HTR-8/SVneo (cell line): Measurements from ENCODE around the gene NFIB.

ENCODE experiments used
- DNase-seq: peaks from one replicate; pipeline ENCODE4 v3.0.0; 2011; ENCODE audit warnings: low spot score, mixed read lengths; ENCODE audit not compliant: insufficient read length
- FAIRE-seq: peaks from 2 replicates; lab custom pipeline; 2011; peaks lifted over from hg19 to GRCh38; lab: Jason Lieb, UNC

NFIB gene

GRCh38 chr9:14064940-14065339 lies 249.0 kb downstream of the NFIB start:
- FAIRE-seq (no peak), DNase-seq (no peak)

- DNase-seq, result no peak
- no peak for FAIRE-seq
Observed at GRCh38 chr9:14063756-14064155, 250.2 kb downstream of the NFIB start.

DNA sequence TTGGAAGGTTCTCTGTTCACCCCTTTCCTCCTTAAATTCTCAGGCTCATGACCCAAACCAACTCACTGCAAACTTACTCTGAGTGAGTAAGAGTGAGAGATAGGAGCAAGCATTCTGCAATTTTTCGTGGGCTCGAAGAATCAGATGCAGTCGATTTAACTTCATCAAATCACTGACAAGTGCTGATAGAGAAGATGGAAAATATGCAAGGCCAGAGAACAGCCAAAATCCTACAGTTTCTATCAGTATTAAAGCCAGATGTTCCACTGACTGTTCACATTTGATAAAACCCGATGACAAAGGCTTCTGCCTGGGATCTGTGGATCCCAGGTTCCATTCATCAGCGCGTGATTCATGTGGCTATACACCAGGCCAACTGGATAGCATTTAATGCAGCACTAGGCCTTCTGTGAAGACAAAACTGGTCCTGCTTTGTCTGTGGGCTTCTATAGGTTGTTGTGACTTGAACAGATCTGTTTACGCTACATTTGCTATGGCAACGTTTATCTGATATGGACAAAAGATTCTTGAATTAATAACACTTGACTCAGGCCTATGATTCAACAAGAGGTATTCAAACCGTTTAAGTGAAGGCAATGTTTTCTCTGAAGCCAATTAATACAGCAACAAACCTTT lies 251.2 kb downstream of the NFIB start:
- no peak for FAIRE-seq
- DNase-seq, result no peak

- DNase-seq, result no peak
- FAIRE-seq, result no peak
Observed at GRCh38 chr9:14061936-14062585, 251.9 kb downstream of the NFIB start.

- no peak for DNase-seq
- no peak for FAIRE-seq
Observed at GRCh38 chr9:14058325-14058688, 255.6 kb downstream of the NFIB start.

DNA sequence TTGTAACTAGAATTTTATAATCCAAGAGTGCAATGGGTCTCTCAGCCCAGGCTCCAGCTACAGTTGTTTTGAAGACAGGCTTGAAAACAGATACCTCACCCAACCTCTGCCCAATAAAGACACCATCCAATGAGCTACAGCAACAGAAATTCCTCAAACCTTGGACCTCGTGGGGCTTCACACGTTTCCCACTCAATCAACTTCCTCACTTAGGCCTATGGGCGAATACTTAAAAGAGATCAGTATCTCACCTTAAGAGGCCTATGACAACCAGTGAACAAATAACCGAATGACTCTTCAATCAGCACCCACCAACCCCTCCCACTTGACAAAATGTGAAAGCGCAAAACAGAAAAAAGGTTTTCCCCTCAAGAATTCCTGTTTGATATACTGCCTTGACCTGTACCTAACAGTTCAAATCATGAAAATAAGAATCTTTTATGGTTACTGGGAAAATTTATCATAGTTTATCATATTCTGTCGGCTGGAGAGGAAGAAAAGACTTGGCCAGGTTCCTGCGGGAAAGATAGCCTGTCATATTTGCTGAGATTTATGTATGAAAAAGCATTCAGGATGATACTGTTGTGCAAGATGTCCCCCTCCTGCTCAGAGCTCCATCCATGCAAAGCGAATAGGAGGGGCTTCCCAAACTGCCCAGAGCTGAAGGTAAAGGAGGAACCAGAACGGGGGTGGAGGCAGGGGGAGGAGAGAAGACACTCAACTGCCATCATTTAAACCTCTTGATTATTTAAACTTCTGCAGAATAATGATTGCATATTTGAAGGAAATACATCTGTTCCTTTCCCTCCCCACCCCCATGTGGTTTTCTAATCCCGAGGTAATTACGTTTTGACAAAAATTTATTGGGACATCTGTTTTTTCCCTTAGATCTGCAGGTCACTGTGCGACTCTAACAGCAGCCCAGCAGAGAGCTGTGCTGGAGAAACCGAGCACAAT lies 256.3 kb downstream of the NFIB start:
- DNase-seq, result peak; percentile 18
- no peak for FAIRE-seq

GRCh38 chr9:14056316-14056861 lies 257.6 kb downstream of the NFIB start:
- no peak for FAIRE-seq
- DNase-seq, result no peak

GRCh38 chr9:14054096-14054495 lies 259.8 kb downstream of the NFIB start:
- FAIRE-seq (no peak), DNase-seq (no peak)

DNA sequence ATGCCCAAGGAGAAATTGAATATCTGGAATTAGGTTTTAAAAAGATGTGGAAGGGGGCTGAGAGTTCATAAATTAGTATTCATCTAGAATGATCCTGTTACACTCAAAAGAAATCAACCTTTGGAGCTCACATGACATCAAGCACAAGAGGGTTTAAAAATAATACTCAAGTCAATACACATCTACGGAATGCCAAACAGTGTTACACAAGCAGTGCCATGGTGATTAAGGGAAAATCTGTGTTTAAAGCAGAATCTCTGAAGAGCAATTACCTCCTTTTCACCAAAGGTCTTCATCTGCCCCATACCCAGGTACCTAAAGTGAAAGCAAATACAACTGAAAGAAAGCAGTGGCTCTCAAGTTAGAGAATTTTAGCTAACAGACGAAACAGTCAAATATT lies 261.6 kb downstream of the NFIB start:
- FAIRE-seq, result no peak
- no peak for DNase-seq

DNA sequence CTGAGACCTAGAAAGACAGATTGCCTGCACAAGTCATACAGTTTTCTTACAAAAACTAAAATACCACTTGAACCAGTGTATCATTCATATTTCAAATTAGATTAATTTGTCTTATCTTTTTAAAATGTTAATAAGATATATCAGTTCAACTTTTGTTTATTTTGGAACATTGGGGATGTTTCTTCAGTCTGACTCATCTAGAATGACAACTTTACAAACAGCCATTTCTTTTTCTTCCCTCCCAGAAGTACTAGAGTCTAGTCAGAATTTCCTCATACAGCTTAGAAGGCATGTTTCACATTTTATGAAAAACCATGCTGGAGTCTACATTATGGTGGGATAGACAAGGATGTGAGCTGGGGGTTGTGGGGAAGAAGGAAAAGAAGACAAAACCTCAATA lies 262.5 kb downstream of the NFIB start:
- FAIRE-seq (no peak), DNase-seq (no peak)

DNA sequence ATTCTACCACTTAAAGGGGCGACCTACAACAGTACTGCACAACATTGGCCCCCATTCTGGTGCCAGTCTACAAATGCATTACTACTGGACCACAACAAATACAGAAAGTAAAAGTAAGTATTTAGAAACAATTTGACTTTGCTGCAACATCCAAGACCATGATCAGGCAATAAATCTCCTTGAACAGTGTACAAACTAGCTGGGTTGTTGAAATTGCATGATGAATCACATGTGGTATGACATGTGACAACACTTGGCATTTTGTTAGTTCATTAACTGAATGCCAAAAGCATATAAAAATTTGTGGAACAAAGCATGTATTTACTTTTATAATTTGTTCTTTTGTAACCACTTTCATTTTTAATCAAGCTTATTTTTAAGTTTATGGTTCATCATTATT lies 270.5 kb downstream of the NFIB start:
- DNase-seq (no peak), FAIRE-seq (no peak)

DNA sequence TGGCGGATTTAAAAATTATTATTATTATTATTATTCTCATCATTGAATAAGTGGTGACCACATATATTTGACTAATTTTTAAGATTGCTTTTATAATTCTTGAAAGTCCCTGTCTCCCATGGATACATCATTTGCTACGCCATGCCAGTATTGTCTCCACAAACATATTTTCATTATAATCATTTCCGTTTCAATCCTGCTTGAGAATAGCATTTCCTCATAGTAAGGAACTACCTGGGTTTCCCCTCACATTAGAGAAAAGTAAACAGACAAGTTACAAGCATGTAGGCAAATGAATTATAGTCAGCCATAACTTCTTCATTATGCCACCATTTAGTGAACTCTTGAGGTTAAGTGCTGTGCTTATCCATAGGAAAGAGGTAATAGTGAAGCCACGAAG lies 276.6 kb downstream of the NFIB start:
- FAIRE-seq (no peak), DNase-seq (no peak)

- DNase-seq, result no peak
- FAIRE-seq, result no peak
Observed at GRCh38 chr9:14033067-14033466, 280.9 kb downstream of the NFIB start.
